Progenitor cell of endocrine pancreas (in vitro differentiated cells): ENCODE data around the gene ZNF536. TPM values are rescaled to one million over a fixed set of nuclear protein-coding genes. Genes with fewer than 3 reads are reported as not detected.

Source experiments
- DNase-seq: peaks from one replicate; pipeline ENCODE4 v3.0.0; 2021; ENCODE audit warnings: low spot score; ENCODE audit not compliant: unreplicated experiment
- H3K27ac Mint-ChIP-seq: 2 replicates; pipeline ENCODE4 v1.8.0; 2021; ENCODE audit warnings: mild to moderate bottlenecking, moderate library complexity, mixed read lengths
- H3K27me3 Mint-ChIP-seq: 2 replicates; pipeline ENCODE4 v1.8.0; 2021; ENCODE audit warnings: mixed read lengths
- H3K36me3 Mint-ChIP-seq: 2 replicates; pipeline ENCODE4 v1.8.0; 2022; ENCODE audit warnings: mixed read lengths; ENCODE audit not compliant: insufficient read depth
- H3K4me1 Mint-ChIP-seq: 2 replicates; pipeline ENCODE4 v1.8.0; 2021; ENCODE audit warnings: low read depth, mixed read lengths
- H3K4me3 Mint-ChIP-seq: 2 replicates; pipeline ENCODE4 v1.8.0; 2021; ENCODE audit warnings: low read depth, mild to moderate bottlenecking, moderate library complexity, mixed read lengths
- H3K9me3 Mint-ChIP-seq: 2 replicates; pipeline ENCODE4 v1.8.0; 2021; ENCODE audit warnings: low read depth, mixed read lengths
- CTCF ChIP-seq: fragments of 200-600 bp; sonication (generic); IDR thresholded peaks from one replicate; pipeline ENCODE4 v1.5.0; 2021; ENCODE audit warnings: antibody characterized with exemption, mild to moderate bottlenecking; ENCODE audit not compliant: unreplicated experiment
- total RNA-seq: library from RNA; stranded (reverse); gene quantifications from 2 replicates; pipeline ENCODE4 v1.2.1, GENCODE V29; 2021

The ZNF536 gene
- total RNA-seq, 1 donor from 2014 or later: 2.0 TPM

- Mint-ChIP-seq H3K4me1 (no peaks in the 10 kb centered on the region), H3K9me3 (no peaks in the 10 kb centered on the region), H3K4me3 (no peak overlapping the region), H3K27ac (no peak overlapping the region), H3K27me3 (no peaks in the 10 kb centered on the region), H3K36me3 (no peaks in the 10 kb centered on the region)
- no peak for TF ChIP-seq CTCF
- DNase-seq: no peak
Observed at GRCh38 chr19:30522341-30522740, 150.2 kb downstream of the ZNF536 start.

- H3K9me3 Mint-ChIP-seq: no peaks in the 10 kb centered on the region
- no peak overlapping the region for H3K27ac Mint-ChIP-seq
- H3K4me3 Mint-ChIP-seq: no peak overlapping the region
- no peaks in the 10 kb centered on the region for H3K27me3 Mint-ChIP-seq
- DNase-seq: no peak
- no peaks in the 10 kb centered on the region for H3K36me3 Mint-ChIP-seq
- no peaks in the 10 kb centered on the region for H3K4me1 Mint-ChIP-seq
- no peak for TF ChIP-seq CTCF
Observed at GRCh38 chr19:30523791-30524190, 151.6 kb downstream of the ZNF536 start.

DNA sequence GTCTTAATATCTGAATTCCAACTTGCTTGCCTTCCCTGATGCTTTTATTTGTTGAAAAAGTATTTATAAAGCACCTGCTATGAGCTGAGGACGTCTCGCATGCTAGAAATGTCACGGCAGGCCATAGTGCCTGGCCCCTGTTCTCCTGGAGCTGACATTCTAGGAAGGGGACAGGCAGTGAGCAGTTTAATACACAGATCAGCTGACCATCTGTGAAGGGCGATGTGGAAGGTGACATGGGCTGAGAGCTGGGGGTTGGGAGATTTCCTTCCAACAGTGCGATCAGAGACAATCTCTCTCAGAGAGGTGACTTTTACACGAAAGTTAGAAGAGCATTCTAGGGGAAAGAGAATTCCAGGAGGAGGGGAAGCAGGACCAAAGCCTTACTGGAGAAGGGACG is 153.2 kb downstream of the ZNF536 start:
- Mint-ChIP-seq H3K9me3 (no peaks in the 10 kb centered on the region), H3K27ac (no peak overlapping the region), H3K4me1 (no peaks in the 10 kb centered on the region), H3K36me3 (no peaks in the 10 kb centered on the region), H3K27me3 (no peaks in the 10 kb centered on the region), H3K4me3 (no peak overlapping the region)
- no peak for DNase-seq
- no peak for TF ChIP-seq CTCF

DNA sequence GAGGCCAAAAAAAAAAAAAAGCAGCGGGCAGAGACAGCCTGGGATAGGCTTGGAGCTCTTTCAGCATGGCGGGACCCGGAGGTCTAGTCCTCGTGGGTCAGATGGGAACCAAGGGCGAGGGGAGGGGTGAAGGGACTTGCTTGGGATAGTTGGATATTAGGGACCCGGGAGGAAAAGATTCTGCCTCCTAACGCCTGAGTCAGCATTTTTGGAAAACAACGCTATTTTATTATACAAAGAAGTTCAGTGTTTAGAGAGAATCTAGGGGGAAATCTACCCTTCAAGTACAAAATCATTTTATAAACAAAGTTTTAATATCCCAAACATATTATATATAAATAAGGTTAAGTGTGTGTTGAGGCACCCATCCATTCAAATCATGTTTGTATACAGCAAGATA is 156.7 kb downstream of the ZNF536 start:
- Mint-ChIP-seq H3K4me1 (no peaks in the 10 kb centered on the region), H3K4me3 (no peak overlapping the region), H3K27ac (no peak overlapping the region), H3K9me3 (no peaks in the 10 kb centered on the region), H3K27me3 (no peaks in the 10 kb centered on the region), H3K36me3 (no peaks in the 10 kb centered on the region)
- DNase-seq: no peak
- TF ChIP-seq CTCF: no peak

- H3K9me3 Mint-ChIP-seq: no peaks in the 10 kb centered on the region
- DNase-seq: no peak
- H3K36me3 Mint-ChIP-seq: no peaks in the 10 kb centered on the region
- H3K27me3 Mint-ChIP-seq: no peaks in the 10 kb centered on the region
- H3K27ac Mint-ChIP-seq: no peak overlapping the region
- TF ChIP-seq CTCF: no peak
- H3K4me1 Mint-ChIP-seq: no peaks in the 10 kb centered on the region
- no peak overlapping the region for H3K4me3 Mint-ChIP-seq
Observed at GRCh38 chr19:30529876-30530275, 157.7 kb downstream of the ZNF536 start.
